Caco-2 (cell line): ENCODE data around the gene DRD4. TPM values are rescaled to one million over a fixed set of nuclear protein-coding genes. Genes with fewer than 3 reads are reported as not detected.

Experiments used
- BruUV-seq: library from RNA; stranded (reverse); fragments of 400-500 nt; replicated peaks from 2 replicates; lab custom pipeline; 2021; lab: Mats Ljungman, UMichigan
- CTCF ChIA-PET: fragments of 300-600 bp; sonication (Branson Sonifier 250); formaldehyde crosslinking; loops from one replicate; lab custom pipeline; 2022; ENCODE audit warnings: antibody characterized with exemption; lab: Charles Lee
- POLR2A ChIA-PET: fragments of 300-600 bp; sonication (Branson Sonifier 250); formaldehyde crosslinking; loops from one replicate; lab custom pipeline; 2022; ENCODE audit warnings: antibody characterized with exemption; lab: Charles Lee
- DNase-seq, 2 experiments: peaks; one replicate each; pipeline versions ENCODE4 v3.0.0 to v3.0.0-alpha.2; 2020 to 2022
- H3K27me3 ChIP-seq: replicated peaks from 2 replicates; pipeline ENCODE4 v1.6.0; 2011; ENCODE audit warnings: low read length; ENCODE audit not compliant: control insufficient read depth, insufficient read depth
- H3K36me3 ChIP-seq: 2 replicates; pipeline ENCODE4 v1.5.1; 2011; ENCODE audit warnings: low read length; ENCODE audit not compliant: control insufficient read depth, insufficient read depth
- H3K4me1 ChIP-seq: fragments of 250-450 bp; sonication (Bioruptor Pico); 2 replicates; pipeline ENCODE4 v1.5.1; 2020; ENCODE audit warnings: mild to moderate bottlenecking
- H3K4me3 ChIP-seq: 2 replicates; pipeline ENCODE4 v1.5.1; 2011; ENCODE audit warnings: low read depth, mild to moderate bottlenecking, control low read depth, low read length
- H3K9me3 ChIP-seq: fragments of 250-450 bp; sonication (Bioruptor Pico); 2 replicates; pipeline ENCODE4 v1.5.1; 2020; ENCODE audit warnings: mild to moderate bottlenecking, moderate library complexity
- H3K27ac Mint-ChIP-seq: one replicate; pipeline ENCODE4 v1.8.0; 2022; ENCODE audit warnings: mixed read lengths; ENCODE audit not compliant: unreplicated experiment
- H3K27me3 Mint-ChIP-seq: one replicate; pipeline ENCODE4 v1.8.0; 2022; ENCODE audit warnings: mixed read lengths; ENCODE audit not compliant: insufficient read depth, unreplicated experiment
- H3K36me3 Mint-ChIP-seq: one replicate; pipeline ENCODE4 v1.8.0; 2022; ENCODE audit warnings: mild to moderate bottlenecking, mixed read lengths; ENCODE audit not compliant: insufficient read depth, unreplicated experiment
- H3K4me1 Mint-ChIP-seq: one replicate; pipeline ENCODE4 v1.8.0; 2022; ENCODE audit warnings: low read depth, mixed read lengths; ENCODE audit not compliant: unreplicated experiment
- H3K4me3 Mint-ChIP-seq: one replicate; pipeline ENCODE4 v1.8.0; 2022; ENCODE audit warnings: mild to moderate bottlenecking, moderate library complexity, mixed read lengths; ENCODE audit not compliant: unreplicated experiment
- H3K9me3 Mint-ChIP-seq: one replicate; pipeline ENCODE4 v1.8.0; 2022; ENCODE audit warnings: mixed read lengths; ENCODE audit not compliant: unreplicated experiment
- CTCF ChIP-seq, 2 experiments: fragments of 200-600 bp in 1 of 2; IDR thresholded peaks; 1 replicate in 1 of 2; 2 replicates in 1 of 2; pipeline versions ENCODE4 v1.5.1 to v1.8.0; 2011 to 2022; ENCODE audit warnings: antibody characterized with exemption in 1 of 2, control low read depth in 1 of 2, inconsistent platforms in 1 of 2, low read depth in 1 of 2, low read length in 1 of 2, mild to moderate bottlenecking in 1 of 2, moderate library complexity in 1 of 2; ENCODE audit not compliant: insufficient read depth in 1 of 2, severe bottlenecking in 1 of 2, unreplicated experiment in 1 of 2
- intact Hi-C: fragments of 100-400 bp; cut with micrococcal nuclease; formaldehyde crosslinking; loops from one replicate; pipeline ENCODE4 v1.10.0; 2022; ENCODE audit not compliant: unreplicated experiment
- total RNA-seq: library from RNA; stranded (reverse); gene quantifications from 2 replicates; pipeline ENCODE4 v1.2.3, GENCODE V29; 2022

The DRD4 gene
- total RNA-seq, 1 experiment from 2014 or later = 1.0 TPM

- no peak overlapping the region for H3K4me3 ChIP-seq
- no peak overlapping the region for H3K27ac Mint-ChIP-seq
- H3K4me1 Mint-ChIP-seq = peaks cover 5% of the 10 kb centered on the region
- CTCF ChIA-PET = no interaction called here
- intact Hi-C loops = no loop called here
- DNase-seq = no peak
- H3K4me1 ChIP-seq = peaks cover 13% of the 10 kb centered on the region
- H3K36me3 ChIP-seq = peaks cover 3% of the 10 kb centered on the region
- H3K9me3 Mint-ChIP-seq = no peaks in the 10 kb centered on the region
- H3K27me3 Mint-ChIP-seq = no peaks in the 10 kb centered on the region
- no peaks in the 10 kb centered on the region for H3K27me3 ChIP-seq
- no peak overlapping the region for H3K4me3 Mint-ChIP-seq
- POLR2A ChIA-PET = no interaction called here
- TF ChIP-seq CTCF (IDR thresholded peaks at IDR 0.05; ENCODE audit: insufficient read depth in 1 of 2, low read depth in 1 of 2, low read length in 1 of 2, severe bottlenecking in 1 of 2, unreplicated experiment in 1 of 2) = no peak
- H3K36me3 Mint-ChIP-seq = peaks cover 49% of the 10 kb centered on the region
- no peaks in the 10 kb centered on the region; the same call in 1 of the 2 replicates for H3K9me3 ChIP-seq
- no TSS peak for BruUV-seq
Observed at GRCh38 chr11:655036-655726, 18.1 kb downstream of the DRD4 start.

GRCh38 chr11:656426-656825 lies 19.4 kb downstream of the DRD4 start:
- H3K9me3 Mint-ChIP-seq = no peaks in the 10 kb centered on the region
- no peak overlapping the region for H3K4me3 ChIP-seq
- intact Hi-C loops = no loop called here
- no peak overlapping the region for H3K4me3 Mint-ChIP-seq
- no peaks in the 10 kb centered on the region for H3K27me3 Mint-ChIP-seq
- no peaks in the 10 kb centered on the region; the same call in 1 of the 2 replicates for H3K9me3 ChIP-seq
- H3K27ac Mint-ChIP-seq = no peak overlapping the region
- peaks cover 59% of the 10 kb centered on the region for H3K36me3 Mint-ChIP-seq
- DNase-seq = no peak
- peaks cover 13% of the 10 kb centered on the region for H3K4me1 ChIP-seq
- H3K4me1 Mint-ChIP-seq = peaks cover 5% of the 10 kb centered on the region
- CTCF ChIA-PET = no interaction called here
- no TSS peak for BruUV-seq
- no peaks in the 10 kb centered on the region for H3K27me3 ChIP-seq
- POLR2A ChIA-PET = interaction anchor here (0.6 to 1.2 kb wide), 3 partner anchors 37 to 121 kb away, joined by 3 to 6 read pairs (median 5); partner anchors contain the start of gene GATD1
- H3K36me3 ChIP-seq = peaks cover 3% of the 10 kb centered on the region
- no peak for TF ChIP-seq CTCF (IDR thresholded peaks at IDR 0.05; ENCODE audit: insufficient read depth in 1 of 2, low read depth in 1 of 2, low read length in 1 of 2, severe bottlenecking in 1 of 2, unreplicated experiment in 1 of 2)

GRCh38 chr11:656866-657265 lies 19.8 kb downstream of the DRD4 start:
- H3K4me3 ChIP-seq = no peak overlapping the region
- BruUV-seq = no TSS peak
- POLR2A ChIA-PET = interaction anchor here (0.6 to 1.2 kb wide), 2 partner anchors 56 to 120 kb away, joined by 3 to 6 read pairs; partner anchors contain the start of gene GATD1

More at GRCh38 chr11:656866-657265, 19.8 kb downstream of the DRD4 start:
- no peaks in the 10 kb centered on the region; the same call in 1 of the 2 replicates for H3K9me3 ChIP-seq
- H3K36me3 Mint-ChIP-seq = peaks cover 59% of the 10 kb centered on the region
- no peaks in the 10 kb centered on the region for H3K27me3 ChIP-seq
- no peak overlapping the region for H3K27ac Mint-ChIP-seq
- H3K4me3 Mint-ChIP-seq = no peak overlapping the region
- peaks cover 3% of the 10 kb centered on the region for H3K36me3 ChIP-seq
- intact Hi-C loops = no loop called here
- no peak for DNase-seq
- CTCF ChIA-PET = no interaction called here
- peaks cover 13% of the 10 kb centered on the region for H3K4me1 ChIP-seq
- peaks cover 5% of the 10 kb centered on the region for H3K4me1 Mint-ChIP-seq
- H3K27me3 Mint-ChIP-seq = no peaks in the 10 kb centered on the region
- TF ChIP-seq CTCF (IDR thresholded peaks at IDR 0.05; ENCODE audit: insufficient read depth in 1 of 2, low read depth in 1 of 2, low read length in 1 of 2, severe bottlenecking in 1 of 2, unreplicated experiment in 1 of 2) = no peak
- no peaks in the 10 kb centered on the region for H3K9me3 Mint-ChIP-seq
